Heart right ventricle (tissue), 16 donors: ENCODE measurements around the gene SLC25A12. TPM values are rescaled to one million over a fixed set of nuclear protein-coding genes. Genes with fewer than 3 reads are reported as not detected.
"Not testable (repeated sequence)": the region's sequence is repeated elsewhere in the genome, so short reads cannot be mapped to it uniquely, and the experiment has no call there.

Experiments used
- ATAC-seq, 8 donors: fragments of 200-7000 bp; cut with Tn5 transposase; one replicate each; pipeline ENCODE4 v1.9.1; 2020; ENCODE audit warnings: mild to moderate bottlenecking in 8 of 8, moderate library complexity in 8 of 8, moderate number of reproducible peaks in 1 of 8
- DNase-seq, 2 donors: peaks; one replicate each; pipeline ENCODE4 v3.0.0-alpha.2; 2020
- H3K27ac ChIP-seq, 10 donors: fragments of 200-600 bp; sonication (generic) in 2 of 10; one replicate each; pipeline versions ENCODE4 v1.5.0 to v1.8.0; 2020 to 2022; ENCODE audit warnings: mild to moderate bottlenecking in 3 of 10
- H3K27me3 ChIP-seq, 7 donors: fragments of 200-600 bp; one replicate each; pipeline ENCODE4 v1.8.0; 2021 to 2022; ENCODE audit warnings: mild to moderate bottlenecking in 2 of 7
- H3K36me3 ChIP-seq, 9 donors: fragments of 200-600 bp; sonication (generic) in 1 of 9; one replicate each; pipeline versions ENCODE4 v1.5.0 to v1.8.0; 2020 to 2022; ENCODE audit warnings: mild to moderate bottlenecking in 2 of 9
- H3K4me1 ChIP-seq, 9 donors: fragments of 200-600 bp; sonication (generic) in 1 of 9; one replicate each; pipeline versions ENCODE4 v1.5.0 to v1.8.0; 2020 to 2022; ENCODE audit warnings: mild to moderate bottlenecking in 4 of 9
- H3K4me3 ChIP-seq, 10 donors: fragments of 200-600 bp; sonication (generic) in 2 of 10; one replicate each; pipeline versions ENCODE4 v1.5.0 to v1.8.0; 2020 to 2022; ENCODE audit warnings: mild to moderate bottlenecking in 7 of 10, moderate library complexity in 2 of 10
- H3K9me3 ChIP-seq, 11 donors: fragments of 200-600 bp in 10 of 11; sonication (generic) in 2 of 11; one replicate each; pipeline versions ENCODE4 v1.5.0 to v1.8.0; 2013 to 2022; ENCODE audit warnings: mild to moderate bottlenecking in 2 of 11, control low read depth in 1 of 11, moderate library complexity in 1 of 11
- WGBS, 2 donors: extraction: QIAGEN DNeasy Blood & Tissue Kit; methylation state at CpG; one replicate each; pipeline ENCODE4 v1.1.7; 2013; ENCODE audit warnings: inconsistent platforms in 1 of 2; 5-methylcytosine and 5-hydroxymethylcytosine counted together
- intact Hi-C, 10 donors: fragments of 100-400 bp; cut with DNase I; formaldehyde crosslinking; loops; one replicate each; pipeline versions ENCODE4 v1.11.1 to v1.14.2; 2022
- polyA plus RNA-seq, 2 donors: library from polyadenylated mRNA; stranded (reverse); fragments of 200-250 nt; gene quantifications; one replicate each; pipeline ENCODE4 v1.2.3, GENCODE V29; 2013
- total RNA-seq, 10 donors: library from RNA; stranded (reverse); fragmentation: NEBNext Ultra II Directional in 3 of 10; extraction: Animal tissue kit (Norgen Biotek cat#: 25700) in 3 of 10; gene quantifications; one replicate each; pipeline versions ENCODE4 v1.2.1 to v1.2.4, GENCODE V29; 2021 to 2023
- TF ChIP-seq, protein P1 (sequence below), 9 donors: fragments of 200-600 bp; sonication (generic) in 2 of 9; IDR thresholded peaks; one replicate each; pipeline versions ENCODE4 v1.5.0 to v1.8.0; 2021 to 2022; ENCODE audit warnings: antibody characterized with exemption in 9 of 9, mild to moderate bottlenecking in 5 of 9, moderate library complexity in 1 of 9
- donor health status: Arrhythmogenic right ventricular cardiomyopathy.
- donor health status: ischemic (EF 13 %, LVEDD 7.1; RV severe dilation, severe dysfunction).
- donor health status: healthy with polysubstance abuse.
- donor health status: DM: no; HTN: yes; CAD: no.
- donor health status: DM: no; HTN: no; CAD: no.
- donor health status: ischemic (EF 25% LVEDD 6.9; RV normal size, moderate dysfunction).
- donor health status: ischemic (EF 25% LVEDD 5.7; RV mildly dilated, moderate dysfunction).
- donor health status: healthy.
- donor health status: DM: yes; HTN: yes; CAD: no.
- donor health status: Ischemic cardiomyopathy.
- donor health status: ischemic (EF 35%, LVEDD 5.7; RV mildly dilated, moderate dysfunction).
- donor health status: nonischemic (EF 11% LVEDD 7.7; RV severe dilation, severe dysfunction).
- donor health status: DM: yes; HTN: yes; CAD: no.
- donor health status: PGD.
- donor health status: ischemic (EF 29% LVEDD 5.4; RV normal size, mild dysfunction).
- donor health status: nonischemic (EF 23%, LVEDD 6.1; RV moderate dilation, normal function).

Gene SLC25A12
- total and polyA plus RNA-seq, 12 donors = 37.5 to 169 (median 122) TPM

DNA sequence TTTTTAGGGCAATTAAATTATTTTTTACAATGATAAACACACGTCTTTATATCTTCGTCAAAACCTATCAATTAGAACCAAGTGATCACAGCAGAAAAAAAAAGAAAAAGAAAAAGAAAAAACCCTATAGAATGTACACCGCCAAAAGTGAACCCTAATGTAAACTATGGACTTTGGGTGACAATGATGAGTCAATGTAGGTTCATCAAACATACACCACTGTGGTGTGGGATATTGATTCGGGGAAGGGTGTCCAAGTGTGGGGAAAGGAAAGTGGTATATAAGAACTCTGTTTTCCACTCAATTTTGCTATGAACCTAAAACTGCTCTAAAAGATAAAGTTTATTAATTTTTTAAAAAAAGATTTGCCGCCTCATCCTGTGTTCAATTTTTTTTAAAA, 121.7 kb downstream of the SLC25A12 start:
- DNase-seq (no peak), ATAC-seq (no peak)
- 96% methylated on average over 5 of the region's 5 CpGs for WGBS, 2 donors
- H3K4me1 ChIP-seq = no peaks in the 10 kb centered on the region
- intact Hi-C loops = no loop called here
- peaks cover 0 to 23% (median 0%) of the 10 kb centered on the region in 11 donors for H3K9me3 ChIP-seq
- no peak overlapping the region for H3K27ac ChIP-seq
- no peak overlapping the region for H3K4me3 ChIP-seq
- peaks cover 0 to 28% (median 0%) of the 10 kb centered on the region in 9 donors for H3K36me3 ChIP-seq
- TF ChIP-seq, protein P1, sequence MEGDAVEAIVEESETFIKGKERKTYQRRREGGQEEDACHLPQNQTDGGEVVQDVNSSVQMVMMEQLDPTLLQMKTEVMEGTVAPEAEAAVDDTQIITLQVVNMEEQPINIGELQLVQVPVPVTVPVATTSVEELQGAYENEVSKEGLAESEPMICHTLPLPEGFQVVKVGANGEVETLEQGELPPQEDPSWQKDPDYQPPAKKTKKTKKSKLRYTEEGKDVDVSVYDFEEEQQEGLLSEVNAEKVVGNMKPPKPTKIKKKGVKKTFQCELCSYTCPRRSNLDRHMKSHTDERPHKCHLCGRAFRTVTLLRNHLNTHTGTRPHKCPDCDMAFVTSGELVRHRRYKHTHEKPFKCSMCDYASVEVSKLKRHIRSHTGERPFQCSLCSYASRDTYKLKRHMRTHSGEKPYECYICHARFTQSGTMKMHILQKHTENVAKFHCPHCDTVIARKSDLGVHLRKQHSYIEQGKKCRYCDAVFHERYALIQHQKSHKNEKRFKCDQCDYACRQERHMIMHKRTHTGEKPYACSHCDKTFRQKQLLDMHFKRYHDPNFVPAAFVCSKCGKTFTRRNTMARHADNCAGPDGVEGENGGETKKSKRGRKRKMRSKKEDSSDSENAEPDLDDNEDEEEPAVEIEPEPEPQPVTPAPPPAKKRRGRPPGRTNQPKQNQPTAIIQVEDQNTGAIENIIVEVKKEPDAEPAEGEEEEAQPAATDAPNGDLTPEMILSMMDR (IDR thresholded peaks at IDR 0.05) = no peak
- H3K27me3 ChIP-seq = no peaks in the 10 kb centered on the region

DNA sequence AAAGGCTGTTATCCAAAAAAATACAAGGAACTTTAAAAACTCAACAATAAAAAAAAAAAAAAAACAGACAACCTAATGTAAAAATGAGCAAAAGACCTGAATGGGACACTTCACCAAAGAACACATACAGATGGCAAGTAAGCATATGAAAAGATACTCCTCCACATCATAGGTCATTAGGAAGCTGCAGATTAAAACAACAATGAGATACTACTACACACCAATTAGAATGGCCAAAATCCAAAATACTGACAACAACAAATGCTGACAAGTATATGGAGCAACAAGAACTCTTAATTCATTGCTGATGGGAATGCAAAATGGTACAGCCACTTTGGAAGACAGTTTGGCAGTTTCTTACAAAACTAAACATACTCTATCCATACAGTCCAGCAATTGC, 122.6 kb downstream of the SLC25A12 start:
- H3K4me1 ChIP-seq = no peaks in the 10 kb centered on the region
- peaks cover 0 to 26% (median 0%) of the 10 kb centered on the region in 9 donors for H3K36me3 ChIP-seq
- H3K4me3 ChIP-seq = no peak overlapping the region
- H3K9me3 ChIP-seq = peaks cover 0 to 18% (median 0%) of the 10 kb centered on the region in 11 donors
- intact Hi-C loops = no loop called here
- TF ChIP-seq, protein P1 (IDR thresholded peaks at IDR 0.05) = no peak
- H3K27me3 ChIP-seq = no peaks in the 10 kb centered on the region
- no peak for ATAC-seq
- DNase-seq = no peak
- H3K27ac ChIP-seq = no peak overlapping the region

DNA sequence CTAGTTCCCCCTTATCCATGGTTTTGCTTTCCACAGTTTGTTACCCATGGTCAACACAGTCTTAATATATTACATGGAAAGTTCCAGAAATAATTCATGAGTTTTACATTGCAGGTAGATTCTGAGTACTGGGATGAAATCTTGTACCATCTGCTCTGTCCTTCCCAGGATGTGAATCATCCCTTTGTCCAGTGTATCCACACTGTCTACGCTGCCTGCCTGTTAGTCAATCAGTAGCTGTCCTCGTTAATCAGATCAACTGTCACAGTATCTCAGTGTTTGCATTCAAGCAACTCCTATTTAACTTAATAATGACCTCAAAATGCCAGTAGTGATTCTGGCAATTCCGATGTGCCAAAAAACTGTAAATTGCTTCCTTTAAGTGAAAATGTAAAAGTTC, 130.4 kb downstream of the SLC25A12 start:
- WGBS, 2 donors = 93 to 95% methylated on average over 3 of the region's 3 CpGs
- ATAC-seq (no peak), DNase-seq (no peak)
- Histone ChIP-seq H3K9me3 (peaks cover 0 to 3% (median 0%) of the 10 kb centered on the region in 11 donors), H3K4me1 (no peaks in the 10 kb centered on the region), H3K36me3 (peaks cover 0 to 64% (median 18%) of the 10 kb centered on the region in 9 donors), H3K27me3 (no peaks in the 10 kb centered on the region), H3K27ac (no peak overlapping the region), H3K4me3 (no peak overlapping the region)
- intact Hi-C loops = no loop called here
- TF ChIP-seq, protein P1 (IDR thresholded peaks at IDR 0.05) = no peak

DNA sequence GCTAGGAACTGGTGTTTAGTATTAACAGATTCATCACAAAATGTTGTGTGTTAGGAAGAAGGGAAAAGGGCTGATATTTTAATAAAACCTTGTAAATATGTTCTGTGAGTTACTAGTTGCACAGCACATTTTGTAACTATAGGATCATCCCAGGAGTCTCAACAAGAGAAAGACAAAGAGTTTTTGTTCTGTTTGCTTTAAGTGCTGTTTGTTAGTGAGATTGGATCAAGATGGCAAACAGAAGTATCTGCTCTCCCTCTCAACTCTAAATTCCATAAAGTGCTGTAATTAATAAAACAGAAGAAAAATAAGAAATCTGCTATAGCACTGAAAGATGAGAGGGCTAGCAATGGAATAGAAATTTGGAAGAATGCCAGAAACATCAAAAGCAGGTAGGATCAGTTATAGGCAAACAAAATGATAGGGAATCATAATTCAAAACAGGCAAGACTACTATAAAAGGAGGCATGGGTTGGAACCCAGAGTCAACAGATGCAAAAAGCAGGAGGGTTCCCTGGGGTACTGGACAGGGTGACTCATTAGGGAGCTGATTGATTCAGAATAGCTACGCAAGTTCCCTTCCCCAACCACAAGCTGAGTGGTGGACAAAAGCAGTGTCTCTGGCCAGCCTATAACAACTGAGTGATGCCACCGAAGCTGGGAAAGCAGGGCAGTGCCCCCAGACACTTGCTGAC, 131.0 kb downstream of the SLC25A12 start:
- ATAC-seq = peak in 2 of 8 donors; percentile 4 to 41
- peaks cover 0 to 63% (median 18%) of the 10 kb centered on the region in 9 donors for H3K36me3 ChIP-seq

DNA sequence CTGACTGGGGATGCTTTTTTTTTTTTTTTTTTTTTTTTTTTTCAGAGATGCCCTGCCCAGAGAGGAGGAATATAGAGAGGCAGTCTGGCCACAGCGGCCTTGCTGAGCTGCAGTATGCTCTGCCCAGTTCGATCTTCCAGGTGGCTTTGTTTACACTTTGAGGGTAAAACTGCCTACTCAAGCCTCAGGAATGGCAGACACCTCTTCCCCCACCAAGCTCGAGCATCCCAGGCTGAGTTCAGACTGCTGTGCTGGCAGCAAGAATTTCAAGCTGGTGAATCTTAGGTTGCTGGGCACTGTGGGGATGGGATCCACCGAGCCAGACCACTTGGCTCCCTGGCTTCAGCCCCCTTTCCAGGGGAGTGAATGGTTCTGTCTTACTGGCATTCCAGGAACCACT, 132.9 kb downstream of the SLC25A12 start:
- H3K36me3 ChIP-seq = peaks cover 0 to 57% (median 18%) of the 10 kb centered on the region in 9 donors

More for the DNA sequence above, 131.0 kb downstream of the SLC25A12 start:
- Histone ChIP-seq H3K4me3 (no peak overlapping the region), H3K27ac (no peak overlapping the region), H3K4me1 (no peaks in the 10 kb centered on the region), H3K9me3 (peaks cover 0 to 3% (median 0%) of the 10 kb centered on the region in 11 donors), H3K27me3 (no peaks in the 10 kb centered on the region)
- intact Hi-C loops = no loop called here
- WGBS, 2 donors = 94 to 95% methylated on average over 2 of the region's 2 CpGs
- DNase-seq = no peak
- TF ChIP-seq, protein P1 (IDR thresholded peaks at IDR 0.05) = no peak

DNA sequence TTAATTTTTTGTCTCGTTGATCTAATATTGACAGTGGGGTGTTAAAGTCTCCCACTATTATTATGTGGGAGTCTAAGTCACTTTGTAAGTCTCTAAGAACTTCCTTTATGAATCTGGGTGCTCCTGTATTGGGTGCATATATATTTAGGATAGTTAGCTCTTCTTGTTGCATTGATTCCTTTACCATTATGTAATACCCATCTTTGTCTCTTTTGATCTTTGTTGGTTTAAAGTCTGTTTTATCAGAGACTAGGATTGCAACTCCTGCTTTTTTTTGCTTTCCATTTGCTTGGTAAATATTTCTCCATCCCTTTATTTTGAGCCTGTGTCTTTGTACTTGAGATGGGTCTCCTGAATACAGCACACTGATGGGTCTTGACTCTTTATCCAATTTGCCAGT, 135.3 kb downstream of the SLC25A12 start:
- 100% methylated on average over 1 of the region's 1 CpG for WGBS, 2 donors
- not testable (repeated sequence) for ATAC-seq, DNase-seq

More for the DNA sequence above, 132.9 kb downstream of the SLC25A12 start:
- H3K4me1 ChIP-seq, H3K27me3 ChIP-seq, H3K27ac ChIP-seq, H3K9me3 ChIP-seq, H3K4me3 ChIP-seq, DNase-seq, ATAC-seq, intact Hi-C loops: not testable (repeated sequence)
- 94 to 98% methylated on average over 4 of the region's 4 CpGs for WGBS, 2 donors

More for the DNA sequence above, 135.3 kb downstream of the SLC25A12 start:
- H3K27me3 ChIP-seq, intact Hi-C loops, H3K4me1 ChIP-seq, H3K4me3 ChIP-seq, H3K27ac ChIP-seq: not testable (repeated sequence)
- H3K36me3 ChIP-seq = peaks cover 0 to 78% (median 18%) of the 10 kb centered on the region in 9 donors
- peaks cover 0 to 17% (median 0%) of the 10 kb centered on the region in 11 donors for H3K9me3 ChIP-seq
